Uterus (tissue), 2 donors: ENCODE data around the gene PPHLN1.

Experiments used
- POLR2A ChIP-seq, 2 donors: fragments of 450-650 bp; IDR thresholded peaks; one replicate each; pipeline ENCODE4 v1.6.1; 2016; ENCODE audit warnings: antibody characterized with exemption in 2 of 2, mild to moderate bottlenecking in 1 of 2, moderate library complexity in 1 of 2
- TF ChIP-seq, protein P1 (sequence below), 4 experiments: fragments of 200-600 bp in 2 of 4; fragments of 450-650 bp in 2 of 4; sonication (generic) in 2 of 4; IDR thresholded peaks; one replicate each; pipeline ENCODE4 v1.5.1; 2016 to 2019; ENCODE audit warnings: antibody characterized with exemption in 4 of 4, mild to moderate bottlenecking in 2 of 4, moderate library complexity in 1 of 4

DNA sequence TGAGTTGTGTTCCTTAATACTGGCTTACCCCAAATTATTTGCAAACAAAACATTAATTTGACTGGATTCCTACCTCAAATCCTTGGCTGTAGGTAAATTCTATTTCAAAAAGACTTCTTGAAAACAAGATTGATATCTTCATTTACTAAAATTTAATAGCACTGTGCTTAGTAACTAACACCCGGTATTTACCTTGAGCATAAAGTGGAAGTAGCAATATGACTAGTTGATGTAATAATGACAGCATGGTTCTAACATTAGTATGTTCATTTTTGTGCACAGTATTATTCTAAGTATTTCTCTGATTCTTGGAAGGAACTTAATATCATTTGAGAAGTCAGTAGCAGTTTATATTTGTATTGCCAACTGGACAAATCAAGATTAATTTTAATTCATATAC lies 96.8 kb downstream of the PPHLN1 start:
- no peak for TF ChIP-seq POLR2A (IDR thresholded peaks at IDR 0.05)
- TF ChIP-seq, protein P1, sequence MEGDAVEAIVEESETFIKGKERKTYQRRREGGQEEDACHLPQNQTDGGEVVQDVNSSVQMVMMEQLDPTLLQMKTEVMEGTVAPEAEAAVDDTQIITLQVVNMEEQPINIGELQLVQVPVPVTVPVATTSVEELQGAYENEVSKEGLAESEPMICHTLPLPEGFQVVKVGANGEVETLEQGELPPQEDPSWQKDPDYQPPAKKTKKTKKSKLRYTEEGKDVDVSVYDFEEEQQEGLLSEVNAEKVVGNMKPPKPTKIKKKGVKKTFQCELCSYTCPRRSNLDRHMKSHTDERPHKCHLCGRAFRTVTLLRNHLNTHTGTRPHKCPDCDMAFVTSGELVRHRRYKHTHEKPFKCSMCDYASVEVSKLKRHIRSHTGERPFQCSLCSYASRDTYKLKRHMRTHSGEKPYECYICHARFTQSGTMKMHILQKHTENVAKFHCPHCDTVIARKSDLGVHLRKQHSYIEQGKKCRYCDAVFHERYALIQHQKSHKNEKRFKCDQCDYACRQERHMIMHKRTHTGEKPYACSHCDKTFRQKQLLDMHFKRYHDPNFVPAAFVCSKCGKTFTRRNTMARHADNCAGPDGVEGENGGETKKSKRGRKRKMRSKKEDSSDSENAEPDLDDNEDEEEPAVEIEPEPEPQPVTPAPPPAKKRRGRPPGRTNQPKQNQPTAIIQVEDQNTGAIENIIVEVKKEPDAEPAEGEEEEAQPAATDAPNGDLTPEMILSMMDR (IDR thresholded peaks at IDR 0.05) = no peak
